NCI-H2171 treated with DMSO at 0.1 percent for 48 hours (cell line): ENCODE data around the gene PHKG1.
A peak's percentile ranks its signal among the peaks of the same experiment; 100 is the strongest.
"Not testable (repeated sequence)": the region's sequence is repeated elsewhere in the genome, so short reads cannot be mapped to it uniquely, and the experiment has no call there.

ENCODE experiments used
- DNase-seq: peaks from one replicate; lab custom pipeline; 2025; lab: John Stamatoyannopoulos, UW

PHKG1 gene

GRCh38 chr7:56083150-56083785 is 9.5 kb downstream of the PHKG1 start:
- peak; percentile 89 for DNase-seq

DNA sequence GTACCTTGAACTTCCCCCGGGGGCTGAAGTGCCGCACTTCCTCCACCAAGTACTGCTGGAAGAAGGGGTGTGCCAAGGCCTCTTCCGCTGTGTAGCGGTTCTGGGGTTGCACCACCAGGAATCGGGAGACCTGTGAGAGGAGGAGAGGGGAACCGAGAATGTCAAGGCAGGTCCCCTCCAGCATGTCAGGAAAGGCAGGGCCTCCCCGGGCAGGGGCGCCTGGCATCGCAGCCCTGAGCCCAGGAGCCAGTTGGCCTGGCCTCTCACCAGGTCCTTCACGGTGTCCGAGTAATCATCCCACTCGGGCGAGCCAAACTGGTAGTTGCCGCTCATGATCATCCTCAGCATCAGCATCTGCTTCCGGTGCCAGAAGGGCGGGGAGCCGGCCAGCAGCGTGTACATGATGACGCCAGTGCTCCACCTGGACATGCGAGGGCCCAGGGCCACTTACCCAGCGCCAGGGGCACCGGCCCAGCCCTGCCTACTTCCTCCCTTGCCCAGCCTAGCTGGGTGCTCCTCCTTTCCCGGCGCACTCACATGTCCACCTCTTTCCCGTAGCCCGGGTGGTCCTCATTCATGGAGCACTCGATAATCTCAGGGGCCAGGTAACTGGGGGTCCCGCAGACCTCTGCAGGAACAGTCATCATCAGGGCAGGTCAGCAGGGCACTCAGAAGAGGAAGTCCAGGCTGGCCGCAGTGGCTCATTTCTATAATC is 11.0 kb downstream of the PHKG1 start:
- no peak for DNase-seq

GRCh38 chr7:56080726-56081435 is 11.9 kb downstream of the PHKG1 start:
- DNase-seq: not testable (repeated sequence)

- no peak for DNase-seq
These were observed 13.1 kb downstream of the PHKG1 start for GRCh38 chr7:56079450-56080185.

DNA sequence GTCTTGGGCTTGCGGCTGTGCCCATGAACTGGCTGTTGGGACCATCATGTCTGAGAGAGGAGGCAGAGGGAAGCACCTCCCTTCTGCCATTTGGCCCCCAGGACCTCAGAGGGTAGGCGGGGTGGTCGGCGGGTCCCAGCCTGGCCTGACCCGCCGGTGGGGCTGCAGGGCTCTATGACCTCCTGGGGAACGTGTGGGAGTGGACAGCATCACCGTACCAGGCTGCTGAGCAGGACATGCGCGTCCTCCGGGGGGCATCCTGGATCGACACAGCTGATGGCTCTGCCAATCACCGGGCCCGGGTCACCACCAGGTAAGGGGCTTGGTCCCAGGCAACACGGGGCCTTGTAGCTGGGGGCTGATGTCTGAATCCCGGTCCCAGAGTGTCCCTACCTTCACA is 14.6 kb downstream of the PHKG1 start:
- DNase-seq: no peak

GRCh38 chr7:56077681-56078080 is 15.1 kb downstream of the PHKG1 start:
- no peak for DNase-seq

- peak; percentile 61 for DNase-seq
These were observed 18.4 kb downstream of the PHKG1 start for GRCh38 chr7:56074371-56074791.

- DNase-seq: not testable (repeated sequence)
These were observed 26.4 kb downstream of the PHKG1 start for GRCh38 chr7:56066376-56066775.

DNA sequence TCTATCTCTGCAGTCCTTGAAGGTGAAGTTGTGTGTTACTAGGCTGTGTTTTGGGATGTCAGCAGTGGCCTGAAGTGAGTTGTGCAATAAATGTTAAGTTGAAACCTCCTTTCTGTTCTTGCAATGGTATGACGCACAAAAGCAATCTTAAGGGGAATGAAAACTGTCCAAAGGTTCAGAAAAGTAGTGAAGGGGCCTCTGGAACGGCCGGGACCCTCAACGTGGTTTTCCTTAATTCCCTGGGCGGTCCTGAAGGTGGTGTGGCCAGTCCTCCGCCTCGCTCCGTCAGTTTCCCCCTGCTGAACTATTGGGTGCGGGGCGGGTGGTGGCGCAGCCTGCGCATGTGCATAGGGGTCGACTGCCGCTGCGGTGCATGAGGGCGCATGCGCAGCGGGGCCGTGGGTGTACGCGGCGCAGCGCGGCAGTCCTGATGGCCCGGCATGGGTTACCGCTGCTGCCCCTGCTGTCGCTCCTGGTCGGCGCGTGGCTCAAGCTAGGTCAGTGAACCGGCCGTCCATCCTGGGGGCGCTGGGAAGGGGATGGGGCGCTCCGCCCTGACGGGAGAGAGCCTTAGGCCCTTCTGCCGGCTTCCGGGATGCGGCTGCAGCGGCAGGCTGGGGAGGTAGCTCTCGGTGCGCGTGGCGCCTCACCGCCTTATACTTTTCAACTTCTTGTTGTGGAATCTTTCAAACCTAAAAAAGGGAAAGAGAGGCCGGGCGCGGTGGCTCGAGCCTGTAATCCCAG is 28.7 kb downstream of the PHKG1 start, which contains the start of gene SUMF2:
Gene SUMF2 (plus strand): TSS at position 405 of the 744 bp plus-strand sequence. CDS start 26 bp downstream, at position 431.
- DNase-seq: peak; percentile 82

GRCh38 chr7:56063500-56063881 is 29.3 kb downstream of the PHKG1 start:
- DNase-seq: peak; percentile 61

- no peak for DNase-seq
These were observed 30.4 kb downstream of the PHKG1 start for GRCh38 chr7:56062382-56062781.

DNA sequence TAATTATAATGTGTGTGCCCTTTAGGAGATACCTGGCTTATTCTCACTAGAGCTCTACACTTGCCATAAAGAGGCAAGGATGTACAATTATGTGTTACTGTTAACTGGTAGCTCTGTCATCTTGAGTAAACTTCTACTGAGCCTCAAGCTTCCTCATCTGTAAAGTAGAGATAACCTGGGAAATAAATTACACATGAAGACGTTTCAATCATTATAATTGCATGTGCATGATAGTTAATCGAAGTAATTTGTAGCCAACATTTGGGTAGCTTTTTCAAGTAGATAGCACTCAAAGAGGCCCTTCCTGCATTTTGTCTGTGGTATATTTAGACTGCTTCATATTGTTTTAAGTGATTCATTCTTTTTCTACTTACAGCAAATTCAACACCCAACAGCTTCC is 38.8 kb downstream of the PHKG1 start:
- no peak for DNase-seq

GRCh38 chr7:56053379-56053778 is 39.4 kb downstream of the PHKG1 start:
- DNase-seq: no peak

- DNase-seq: peak; percentile 97
These were observed 41.2 kb downstream of the PHKG1 start, which contains the start of the genes CCT6A and PSPH for GRCh38 chr7:56051339-56052191. Gene CCT6A (plus strand): TSS chr7:56051765. CDS start chr7:56051849, 84 bp downstream. Gene PSPH (minus strand): TSS chr7:56051444. CDS start chr7:56021212, 30,232 bp downstream.

DNA sequence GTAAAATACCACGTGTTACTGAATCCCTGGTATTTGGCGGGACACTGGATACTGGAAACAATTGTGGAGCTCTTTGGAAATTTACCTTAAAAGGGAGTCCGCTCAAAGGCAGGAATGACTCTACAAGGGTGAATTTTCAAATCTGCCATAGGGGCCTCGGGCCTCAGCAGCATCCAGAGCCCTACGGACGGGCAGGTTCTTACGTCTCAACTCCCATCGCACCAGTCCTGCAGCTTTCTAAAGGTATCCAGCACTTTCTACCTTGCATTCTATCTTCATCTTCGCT is 41.8 kb downstream of the PHKG1 start:
- DNase-seq: no peak

GRCh38 chr7:56048763-56049162 is 44.0 kb downstream of the PHKG1 start:
- peak; percentile 50 for DNase-seq

DNA sequence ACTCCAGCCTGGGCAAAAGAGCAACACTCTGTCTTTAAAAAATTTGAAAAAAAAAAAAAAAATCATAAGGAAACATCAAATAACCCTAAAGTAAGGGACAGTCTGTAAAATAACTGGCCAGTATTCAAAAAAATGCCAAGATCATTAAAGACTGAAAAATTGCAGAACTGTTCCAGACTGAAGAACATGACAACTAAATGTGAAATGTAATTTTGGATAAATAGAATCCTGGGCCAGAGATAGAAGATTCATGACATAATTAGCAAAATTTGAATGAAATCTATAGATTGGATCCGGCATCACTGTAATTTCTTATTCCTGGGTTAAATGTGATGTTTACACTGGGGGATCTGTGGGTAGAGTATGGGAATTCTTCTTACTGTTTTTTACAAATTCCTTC is 44.5 kb downstream of the PHKG1 start:
- DNase-seq: no peak

DNA sequence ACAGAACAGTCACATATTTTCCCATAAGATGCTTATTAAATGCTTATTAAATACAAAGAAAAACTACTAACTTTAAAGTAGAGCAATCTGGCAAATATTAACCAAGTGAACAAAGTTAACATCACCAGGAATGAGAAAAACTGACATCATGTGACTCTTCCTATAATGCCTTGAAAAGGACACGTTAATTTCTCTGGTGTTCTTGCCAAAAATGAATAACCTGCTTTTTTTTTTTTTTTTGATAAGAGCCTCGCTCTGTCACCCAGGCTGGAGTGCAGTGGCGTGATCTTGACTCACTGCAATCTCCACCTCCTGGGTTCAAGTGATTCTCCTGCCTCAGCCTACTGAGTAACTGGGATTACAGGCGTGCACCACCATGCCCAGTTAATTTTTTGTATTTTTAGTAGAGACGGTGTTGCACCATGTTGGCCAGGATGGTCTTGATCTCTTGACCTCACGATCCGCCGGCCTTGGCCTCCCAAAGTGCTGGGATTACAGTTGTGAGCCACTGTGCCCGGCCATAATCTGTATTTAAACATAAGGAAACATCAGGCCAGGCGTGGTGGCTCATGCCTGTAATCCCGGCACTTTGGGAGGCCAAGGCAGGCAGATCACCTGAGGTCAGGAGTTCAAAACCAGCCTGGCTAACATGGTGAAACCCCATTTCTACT is 45.2 kb downstream of the PHKG1 start:
- not testable (repeated sequence) for DNase-seq

- no peak for DNase-seq
These were observed 45.9 kb downstream of the PHKG1 start for GRCh38 chr7:56046721-56047445.
